H9 (cell line): Measurements from ENCODE around the gene DOCK1. TPM values are rescaled to one million over a fixed set of nuclear protein-coding genes. Genes with fewer than 3 reads are reported as not detected.

ENCODE experiments used
- DNase-seq: peaks from one replicate; pipeline ENCODE4 v3.0.0-alpha.2; 2017
- H2AFZ ChIP-seq: one replicate; pipeline ENCODE4 v1.6.1; 2013; ENCODE audit warnings: mild to moderate bottlenecking, low read length, control low read depth, moderate library complexity
- H2AK5ac ChIP-seq: 2 replicates; pipeline ENCODE4 v1.6.1; 2013; ENCODE audit warnings: low read length, control low read depth, mixed read lengths; ENCODE audit not compliant: insufficient read length
- H2BK120ac ChIP-seq: one replicate; pipeline ENCODE4 v1.6.1; 2013; ENCODE audit warnings: low read depth, mild to moderate bottlenecking, low read length, control low read depth, inconsistent platforms; ENCODE audit not compliant: poor library complexity, severe bottlenecking
- H2BK12ac ChIP-seq: 2 replicates; pipeline ENCODE4 v1.6.1; 2013; ENCODE audit warnings: low read length, control low read depth, mixed read lengths, low read depth; ENCODE audit not compliant: insufficient read length
- H2BK15ac ChIP-seq: 2 replicates; pipeline ENCODE4 v1.6.1; 2013; ENCODE audit warnings: low read depth, low read length, control low read depth
- H2BK20ac ChIP-seq: one replicate; pipeline ENCODE4 v1.6.1; 2013; ENCODE audit warnings: low read depth, mild to moderate bottlenecking, low read length, control low read depth, inconsistent platforms; ENCODE audit not compliant: poor library complexity, severe bottlenecking
- H2BK5ac ChIP-seq: 2 replicates; pipeline ENCODE4 v1.6.1; 2013; ENCODE audit warnings: low read length, control low read depth, mixed read lengths; ENCODE audit not compliant: insufficient read length
- H3K14ac ChIP-seq: 2 replicates; pipeline ENCODE4 v1.6.1; 2013; ENCODE audit warnings: low read length, control low read depth; ENCODE audit not compliant: insufficient read depth
- H3K18ac ChIP-seq: 2 replicates; pipeline ENCODE4 v1.6.1; 2013; ENCODE audit warnings: low read depth, mild to moderate bottlenecking, mixed read lengths, low read length, control low read depth; ENCODE audit not compliant: insufficient read length
- H3K23ac ChIP-seq: 2 replicates; pipeline ENCODE4 v1.6.1; 2013; ENCODE audit warnings: low read length, control low read depth, mixed read lengths, low read depth; ENCODE audit not compliant: insufficient read length
- H3K23me2 ChIP-seq: 2 replicates; pipeline ENCODE4 v1.6.1; 2013; ENCODE audit warnings: low read depth, mild to moderate bottlenecking, mixed read lengths, low read length, control low read depth; ENCODE audit not compliant: insufficient read length, poor library complexity, severe bottlenecking
- H3K27ac ChIP-seq: 2 replicates; pipeline ENCODE4 v1.5.1; 2013; ENCODE audit warnings: low read length, control low read depth, mixed read lengths, low read depth; ENCODE audit not compliant: insufficient read length
- H3K27me3 ChIP-seq: 2 replicates; pipeline ENCODE4 v1.6.1; 2013; ENCODE audit warnings: low read length, control low read depth, inconsistent platforms; ENCODE audit not compliant: insufficient read depth
- H3K4ac ChIP-seq: 2 replicates; pipeline ENCODE4 v1.6.1; 2013; ENCODE audit warnings: low read depth, mild to moderate bottlenecking, control low read depth, inconsistent platforms, low read length, moderate library complexity
- H3K4me1 ChIP-seq: 2 replicates; pipeline ENCODE4 v1.6.1; 2013; ENCODE audit warnings: low read length, control low read depth, inconsistent platforms; ENCODE audit not compliant: insufficient read depth
- H3K4me2 ChIP-seq: 2 replicates; pipeline ENCODE4 v1.6.1; 2013; ENCODE audit warnings: low read length, control low read depth, mixed read lengths; ENCODE audit not compliant: insufficient read length, insufficient read depth
- H3K56ac ChIP-seq: 2 replicates; pipeline ENCODE4 v1.6.1; 2013; ENCODE audit warnings: low read depth, mild to moderate bottlenecking, mixed read lengths, low read length, control low read depth; ENCODE audit not compliant: insufficient read length
- H3K79me1 ChIP-seq: 2 replicates; pipeline ENCODE4 v1.6.1; 2013; ENCODE audit warnings: low read depth, mild to moderate bottlenecking, moderate library complexity, low read length, control low read depth, inconsistent platforms; ENCODE audit not compliant: insufficient read depth, poor library complexity, severe bottlenecking
- H3K79me2 ChIP-seq: 2 replicates; pipeline ENCODE4 v1.6.1; 2013; ENCODE audit warnings: low read length, control low read depth, inconsistent platforms; ENCODE audit not compliant: insufficient read depth
- H3K9ac ChIP-seq: 2 replicates; pipeline ENCODE4 v1.6.1; 2013; ENCODE audit warnings: low read length, control low read depth, mixed read lengths; ENCODE audit not compliant: insufficient read length; ENCODE audit errors: extremely low read depth
- H3K9me3 ChIP-seq: one replicate; pipeline ENCODE4 v1.6.1; 2013; ENCODE audit warnings: low read depth, low read length, inconsistent platforms; ENCODE audit not compliant: control insufficient read depth
- H3T11ph ChIP-seq: one replicate; pipeline ENCODE4 v1.6.1; 2013; ENCODE audit warnings: mild to moderate bottlenecking, low read length, control low read depth, inconsistent platforms
- H4K20me1 ChIP-seq: one replicate; pipeline ENCODE4 v1.6.1; 2013; ENCODE audit not compliant: control insufficient read depth, insufficient read length, insufficient read depth
- H4K5ac ChIP-seq: 2 replicates; pipeline ENCODE4 v1.6.1; 2013; ENCODE audit warnings: low read depth, mild to moderate bottlenecking, mixed read lengths, low read length, control low read depth; ENCODE audit not compliant: insufficient read length
- H4K8ac ChIP-seq: replicated peaks from 2 replicates; pipeline ENCODE4 v1.6.1; 2013; ENCODE audit warnings: low read length, control low read depth, mixed read lengths, low read depth; ENCODE audit not compliant: insufficient read length
- H4K91ac ChIP-seq: 2 replicates; pipeline ENCODE4 v1.6.1; 2013; ENCODE audit warnings: low read depth, mild to moderate bottlenecking, moderate library complexity, mixed read lengths, low read length, control low read depth; ENCODE audit not compliant: insufficient read length
- H3K27ac Mint-ChIP-seq, 3 experiments: 2 replicates in 2 of 3; 3 replicates in 1 of 3; pipeline ENCODE4 v1.8.0; 2020 to 2021; ENCODE audit warnings: mixed read lengths in 3 of 3, mild to moderate bottlenecking in 1 of 3, moderate library complexity in 1 of 3
- H3K27me3 Mint-ChIP-seq: 2 replicates; pipeline ENCODE4 v1.8.0; 2021; ENCODE audit warnings: low read depth, mild to moderate bottlenecking, moderate library complexity, mixed read lengths
- H3K36me3 Mint-ChIP-seq, 3 experiments: 2 replicates in 2 of 3; 3 replicates in 1 of 3; pipeline ENCODE4 v1.8.0; 2020 to 2021; ENCODE audit warnings: low read depth in 3 of 3, mixed read lengths in 3 of 3; ENCODE audit not compliant: insufficient read depth in 1 of 3
- H3K4me1 Mint-ChIP-seq, 2 experiments: 2 replicates each; pipeline ENCODE4 v1.8.0; 2020; ENCODE audit warnings: mixed read lengths in 2 of 2
- H3K4me3 Mint-ChIP-seq, 2 experiments: 2 replicates in 1 of 2; 3 replicates in 1 of 2; pipeline ENCODE4 v1.8.0; 2020 to 2021; ENCODE audit warnings: mild to moderate bottlenecking in 2 of 2, mixed read lengths in 2 of 2, moderate library complexity in 1 of 2
- H3K9me3 Mint-ChIP-seq, 2 experiments: 2 replicates in 1 of 2; 3 replicates in 1 of 2; pipeline ENCODE4 v1.8.0; 2020; ENCODE audit warnings: mild to moderate bottlenecking in 2 of 2, mixed read lengths in 2 of 2, moderate library complexity in 1 of 2
- total RNA-seq: library from RNA; stranded (reverse); gene quantifications from 2 replicates; pipeline ENCODE4 v1.2.1, GENCODE V29; 2021
- TF ChIP-seq, protein P1 (sequence below): fragments of 200-600 bp; sonication (generic); conservative IDR thresholded peaks from 3 replicates; pipeline ENCODE4 v1.8.0; 2021; ENCODE audit warnings: antibody characterized with exemption, mild to moderate bottlenecking

Gene DOCK1
- total RNA-seq, 1 experiment from 2014 or later, result 57.0 TPM

- H2AK5ac ChIP-seq, result no peak overlapping the region
- Mint-ChIP-seq H3K27me3 (no peaks in the 10 kb centered on the region), H3K9me3 (no peaks in the 10 kb centered on the region), H3K4me3 (no peak overlapping the region), H3K4me1 (peaks cover 5 to 6% of the 10 kb centered on the region in 2 experiments), H3K36me3 (peaks cover 4 to 11% (median 4%) of the 10 kb centered on the region in 3 experiments; a peak in 6 of 7 replicates), H3K27ac (no peak overlapping the region)
- TF ChIP-seq, protein P1, sequence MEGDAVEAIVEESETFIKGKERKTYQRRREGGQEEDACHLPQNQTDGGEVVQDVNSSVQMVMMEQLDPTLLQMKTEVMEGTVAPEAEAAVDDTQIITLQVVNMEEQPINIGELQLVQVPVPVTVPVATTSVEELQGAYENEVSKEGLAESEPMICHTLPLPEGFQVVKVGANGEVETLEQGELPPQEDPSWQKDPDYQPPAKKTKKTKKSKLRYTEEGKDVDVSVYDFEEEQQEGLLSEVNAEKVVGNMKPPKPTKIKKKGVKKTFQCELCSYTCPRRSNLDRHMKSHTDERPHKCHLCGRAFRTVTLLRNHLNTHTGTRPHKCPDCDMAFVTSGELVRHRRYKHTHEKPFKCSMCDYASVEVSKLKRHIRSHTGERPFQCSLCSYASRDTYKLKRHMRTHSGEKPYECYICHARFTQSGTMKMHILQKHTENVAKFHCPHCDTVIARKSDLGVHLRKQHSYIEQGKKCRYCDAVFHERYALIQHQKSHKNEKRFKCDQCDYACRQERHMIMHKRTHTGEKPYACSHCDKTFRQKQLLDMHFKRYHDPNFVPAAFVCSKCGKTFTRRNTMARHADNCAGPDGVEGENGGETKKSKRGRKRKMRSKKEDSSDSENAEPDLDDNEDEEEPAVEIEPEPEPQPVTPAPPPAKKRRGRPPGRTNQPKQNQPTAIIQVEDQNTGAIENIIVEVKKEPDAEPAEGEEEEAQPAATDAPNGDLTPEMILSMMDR, result no peak
- no peak overlapping the region for H3K9ac ChIP-seq
- H3K4me2 ChIP-seq, result no peak overlapping the region
- no peaks in the 10 kb centered on the region for H3K79me2 ChIP-seq
- H2AFZ ChIP-seq, result no peak overlapping the region
- H3K23ac ChIP-seq, result no peak overlapping the region
- H2BK5ac ChIP-seq, result no peak overlapping the region
- no peaks in the 10 kb centered on the region for H3K79me1 ChIP-seq
- no peak overlapping the region for H2BK20ac ChIP-seq
- no peak overlapping the region for H4K5ac ChIP-seq
- H3K27ac ChIP-seq, result no peak overlapping the region
- H3K9me3 ChIP-seq, result no peaks in the 10 kb centered on the region
- H4K91ac ChIP-seq, result no peak overlapping the region
- H3K27me3 ChIP-seq, result no peaks in the 10 kb centered on the region
- no peaks in the 10 kb centered on the region for H4K20me1 ChIP-seq
- H2BK120ac ChIP-seq, result no peak overlapping the region
- H3T11ph ChIP-seq, result no peak overlapping the region
- DNase-seq, result no peak
- no peak overlapping the region for H3K4ac ChIP-seq
- no peak overlapping the region for H2BK12ac ChIP-seq
- H3K56ac ChIP-seq, result no peak overlapping the region
- no peak overlapping the region for H3K18ac ChIP-seq
- H3K23me2 ChIP-seq, result peaks cover 3% of the 10 kb centered on the region
- no peak overlapping the region for H3K14ac ChIP-seq
- no peak overlapping the region for H4K8ac ChIP-seq
- H3K4me1 ChIP-seq, result peaks cover 2% of the 10 kb centered on the region; the same call in 1 of the 2 replicates
- H2BK15ac ChIP-seq, result no peak overlapping the region
Measured at GRCh38 chr10:127118034-127118433, 212.8 kb downstream of the DOCK1 start.
